ENCODE results near the gene MYO7B. TPM values are rescaled to one million over a fixed set of nuclear protein-coding genes. Genes with fewer than 3 reads are reported as not detected.

MYO7B gene
- total and polyA plus RNA-seq, 2 donors (not counting 1 experiment from before 2014, with no cell fraction given), result under 0.01 TPM; not detected in 1

GRCh38 chr2:127561371-127561770 is 25.9 kb downstream of the MYO7B start:
- no peak for TF ChIP-seq CTCF (conservative IDR thresholded peaks at IDR 0.05 in 1 of 2, IDR thresholded peaks at IDR 0.05 in 1 of 2; ENCODE audit: low read depth in 1 of 2, low read length in 2 of 2)
- no peak for TF ChIP-seq EZH2 (IDR thresholded peaks at IDR 0.05; ENCODE audit: low read length, missing control alignments)
- H3K4me1 ChIP-seq (ENCODE audit: control insufficient read depth, extremely low read depth, insufficient read depth, low read length), result no peaks in the 10 kb centered on the region
- DNase-seq (ENCODE audit: low read depth in 2 of 2), result no peak
- no peak overlapping the region for H2AFZ ChIP-seq (ENCODE audit: low read length)
- no peak overlapping the region for H3K9ac ChIP-seq (ENCODE audit: insufficient read depth, low read length)
- H3K9me3 ChIP-seq (ENCODE audit: control insufficient read depth, insufficient read depth, low read depth, low read length), result no peaks in the 10 kb centered on the region
- no peaks in the 10 kb centered on the region for H4K20me1 ChIP-seq (ENCODE audit: control insufficient read depth, extremely low read depth, insufficient read depth, low read length)
- peaks cover 8% of the 10 kb centered on the region for H3K27me3 ChIP-seq (ENCODE audit: control insufficient read depth, insufficient read depth, low read length)
- H3K27ac ChIP-seq (ENCODE audit: insufficient read depth, low read length), result no peak overlapping the region
- H3K36me3 ChIP-seq (ENCODE audit: control insufficient read depth, insufficient read depth, low read length), result no peaks in the 10 kb centered on the region
- H3K79me2 ChIP-seq (ENCODE audit: control insufficient read depth, insufficient read depth, low read length), result no peaks in the 10 kb centered on the region
- no peak overlapping the region for H3K4me2 ChIP-seq (ENCODE audit: extremely low read depth, insufficient read depth, low read length)
- H3K4me3 ChIP-seq (replicated peaks in 1 of 4; ENCODE audit: control extremely low read depth in 1 of 4, insufficient read depth in 1 of 4, low read depth in 3 of 4, low read length in 4 of 4), result no peak overlapping the region

GRCh38 chr2:127562936-127563335 is 27.5 kb downstream of the MYO7B start:
- Histone ChIP-seq H3K4me3 (replicated peaks in 1 of 4; ENCODE audit: control extremely low read depth in 1 of 4, insufficient read depth in 1 of 4, low read depth in 3 of 4, low read length in 4 of 4) (no peak overlapping the region), H3K36me3 (ENCODE audit: control insufficient read depth, insufficient read depth, low read length) (no peaks in the 10 kb centered on the region), H3K27ac (ENCODE audit: insufficient read depth, low read length) (no peak overlapping the region), H3K4me1 (ENCODE audit: control insufficient read depth, extremely low read depth, insufficient read depth, low read length) (no peaks in the 10 kb centered on the region), H4K20me1 (ENCODE audit: control insufficient read depth, extremely low read depth, insufficient read depth, low read length) (no peaks in the 10 kb centered on the region), H3K9ac (ENCODE audit: insufficient read depth, low read length) (no peak overlapping the region), H2AFZ (ENCODE audit: low read length) (no peak overlapping the region), H3K27me3 (ENCODE audit: control insufficient read depth, insufficient read depth, low read length) (peaks cover 10% of the 10 kb centered on the region), H3K79me2 (ENCODE audit: control insufficient read depth, insufficient read depth, low read length) (no peaks in the 10 kb centered on the region), H3K4me2 (ENCODE audit: extremely low read depth, insufficient read depth, low read length) (no peak overlapping the region), H3K9me3 (ENCODE audit: control insufficient read depth, insufficient read depth, low read depth, low read length) (no peaks in the 10 kb centered on the region)
- no peak for DNase-seq (ENCODE audit: low read depth in 2 of 2)
- TF ChIP-seq EZH2 (IDR thresholded peaks at IDR 0.05; ENCODE audit: low read length, missing control alignments), result no peak
- no peak for TF ChIP-seq CTCF (conservative IDR thresholded peaks at IDR 0.05 in 1 of 2, IDR thresholded peaks at IDR 0.05 in 1 of 2; ENCODE audit: low read depth in 1 of 2, low read length in 2 of 2)

- DNase-seq (ENCODE audit: low read depth in 2 of 2), result no peak
Measured at GRCh38 chr2:127563458-127564428, 28.3 kb downstream of the MYO7B start.

More at GRCh38 chr2:127563458-127564428, 28.3 kb downstream of the MYO7B start:
- no peak overlapping the region for H3K27ac ChIP-seq (ENCODE audit: insufficient read depth, low read length)
- no peak overlapping the region for H3K4me3 ChIP-seq (replicated peaks in 1 of 4; ENCODE audit: control extremely low read depth in 1 of 4, insufficient read depth in 1 of 4, low read depth in 3 of 4, low read length in 4 of 4)
- no peaks in the 10 kb centered on the region for H3K4me1 ChIP-seq (ENCODE audit: control insufficient read depth, extremely low read depth, insufficient read depth, low read length)
- peaks cover 9% of the 10 kb centered on the region for H3K27me3 ChIP-seq (ENCODE audit: control insufficient read depth, insufficient read depth, low read length)
- TF ChIP-seq EZH2 (IDR thresholded peaks at IDR 0.05; ENCODE audit: low read length, missing control alignments), result no peak
- no peak for TF ChIP-seq CTCF (conservative IDR thresholded peaks at IDR 0.05 in 1 of 2, IDR thresholded peaks at IDR 0.05 in 1 of 2; ENCODE audit: low read depth in 1 of 2, low read length in 2 of 2)
- no peaks in the 10 kb centered on the region for H3K9me3 ChIP-seq (ENCODE audit: control insufficient read depth, insufficient read depth, low read depth, low read length)
- H3K9ac ChIP-seq (ENCODE audit: insufficient read depth, low read length), result no peak overlapping the region
- no peaks in the 10 kb centered on the region for H4K20me1 ChIP-seq (ENCODE audit: control insufficient read depth, extremely low read depth, insufficient read depth, low read length)
- H3K79me2 ChIP-seq (ENCODE audit: control insufficient read depth, insufficient read depth, low read length), result no peaks in the 10 kb centered on the region
- no peaks in the 10 kb centered on the region for H3K36me3 ChIP-seq (ENCODE audit: control insufficient read depth, insufficient read depth, low read length)
- H3K4me2 ChIP-seq (ENCODE audit: extremely low read depth, insufficient read depth, low read length), result no peak overlapping the region
- no peak overlapping the region for H2AFZ ChIP-seq (ENCODE audit: low read length)
